A172 (cell line): Measurements from ENCODE around the gene STK11IP. TPM values are rescaled to one million over a fixed set of nuclear protein-coding genes. Genes with fewer than 3 reads are reported as not detected.

Experiments
- DNase-seq: peaks from one replicate; pipeline ENCODE4 v3.0.0-alpha.2; 2015; ENCODE audit warnings: low spot score
- total RNA-seq: library from RNA; depleted of rRNA; stranded (reverse); fragments of >200 nt; shearing (Covaris generic); gene quantifications from 2 replicates; pipeline ENCODE4 v1.2.3, GENCODE V29; 2014

The STK11IP gene
- total RNA-seq, 1 experiment from 2014 or later, result 15.4 TPM

- DNase-seq, result no peak
These were observed 21.6 kb downstream of the STK11IP start for GRCh38 chr2:219619235-219619634.

DNA sequence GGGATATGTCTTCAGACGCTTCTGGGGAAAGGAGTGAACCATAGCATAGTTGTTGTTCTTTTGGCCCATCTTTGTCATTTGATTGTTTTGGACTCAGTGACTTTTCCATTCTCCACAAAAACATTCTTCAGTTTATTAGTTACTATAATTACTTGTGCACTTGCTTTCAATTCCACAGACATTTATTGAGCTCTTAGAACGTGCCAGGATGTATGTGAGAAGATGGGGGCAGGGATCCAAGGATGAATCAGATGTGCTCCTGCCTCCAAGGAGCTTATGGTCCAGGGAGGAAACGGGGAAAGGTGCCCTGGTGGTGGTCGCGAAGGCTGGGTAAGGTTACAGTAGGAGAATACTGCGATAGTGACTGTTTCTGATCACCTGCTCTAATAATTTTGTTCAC lies 22.9 kb downstream of the STK11IP start:
- DNase-seq, result no peak

DNA sequence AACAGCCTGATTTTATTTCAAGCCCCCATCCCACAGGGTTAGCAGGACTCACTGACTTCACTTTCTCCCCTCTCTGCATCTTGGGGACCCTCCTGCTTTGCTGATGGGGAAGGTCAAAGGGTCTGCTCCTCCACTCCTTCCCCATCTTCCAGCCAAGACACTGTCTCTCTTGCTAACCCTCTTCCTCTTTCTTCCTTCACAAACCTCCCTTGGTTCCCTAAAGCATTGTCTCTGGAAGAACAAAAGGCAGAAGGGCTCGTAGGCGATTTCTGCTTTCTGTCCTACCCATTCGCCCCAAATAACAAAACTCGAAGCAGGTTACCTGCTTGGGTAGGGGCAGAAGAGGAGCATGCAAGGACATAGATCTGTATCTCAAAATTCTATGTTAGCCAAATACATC lies 24.3 kb downstream of the STK11IP start:
- no peak for DNase-seq

DNA sequence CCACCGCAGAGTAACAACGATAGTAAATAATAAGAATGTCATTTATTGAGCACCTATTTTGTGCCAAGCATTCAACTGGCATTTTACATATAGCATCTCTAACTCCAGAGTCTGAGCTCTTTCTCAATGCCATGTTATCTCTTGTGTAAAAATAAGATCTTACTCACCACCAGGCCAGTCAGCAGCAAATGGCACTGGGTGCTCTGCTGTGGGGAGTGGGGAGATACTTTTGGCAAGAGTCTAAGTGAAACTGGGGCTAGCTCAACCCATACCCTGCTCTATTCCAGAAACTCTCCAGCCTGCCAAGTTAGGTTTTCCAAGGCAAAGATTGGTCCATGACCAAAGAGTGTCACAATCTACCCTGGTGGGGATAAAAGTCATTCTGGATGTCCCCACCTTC lies 24.8 kb downstream of the STK11IP start:
- no peak for DNase-seq

DNA sequence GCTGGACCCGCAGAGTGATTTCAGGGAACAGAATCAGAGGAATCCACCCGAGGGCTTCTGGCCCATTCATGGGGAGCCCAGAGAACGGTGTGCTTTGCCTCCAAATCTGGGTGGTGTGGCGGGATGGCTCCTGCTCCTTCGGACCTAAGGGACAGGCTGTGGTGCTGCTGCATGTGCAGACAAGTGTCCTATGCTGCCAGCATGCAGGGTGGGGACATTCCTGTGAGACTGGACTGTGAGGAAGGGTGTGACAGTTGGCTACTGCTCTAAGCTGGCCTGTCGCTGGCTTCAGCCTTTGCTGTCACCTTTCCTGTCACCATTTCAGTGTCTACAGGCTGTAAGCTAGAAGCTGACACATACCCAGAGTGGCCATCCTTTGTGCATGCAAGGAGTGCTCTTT lies 26.9 kb downstream of the STK11IP start:
- no peak for DNase-seq

DNA sequence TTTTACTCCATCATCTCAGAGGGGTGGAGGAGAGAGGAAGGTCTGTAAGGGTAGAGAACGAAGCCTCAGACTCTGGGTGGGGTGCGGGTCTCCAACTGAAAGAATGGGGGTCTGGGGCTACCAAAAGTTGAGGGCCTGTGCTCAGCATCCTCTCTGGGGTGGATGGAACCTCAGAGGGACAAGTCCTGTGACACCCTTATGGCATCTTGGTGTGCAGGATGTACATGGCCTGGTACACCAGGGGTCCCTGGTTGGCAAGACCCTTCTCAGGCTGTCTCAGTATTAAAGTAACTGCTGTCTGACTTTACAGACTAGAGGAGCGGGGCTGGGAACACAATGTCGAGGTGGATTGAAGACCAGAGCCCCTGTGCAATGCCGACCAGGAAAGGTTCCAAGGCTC lies 27.5 kb downstream of the STK11IP start:
- DNase-seq, result no peak

GRCh38 chr2:219626540-219626939 lies 28.9 kb downstream of the STK11IP start:
- DNase-seq, result no peak

GRCh38 chr2:219627103-219628100 lies 29.7 kb downstream of the STK11IP start, which contains the start of gene SLC4A3:
TSS of gene SLC4A3 (plus strand) at chr2:219627630. CDS start at chr2:219627993, 363 bp downstream.
- DNase-seq, result no peak

DNA sequence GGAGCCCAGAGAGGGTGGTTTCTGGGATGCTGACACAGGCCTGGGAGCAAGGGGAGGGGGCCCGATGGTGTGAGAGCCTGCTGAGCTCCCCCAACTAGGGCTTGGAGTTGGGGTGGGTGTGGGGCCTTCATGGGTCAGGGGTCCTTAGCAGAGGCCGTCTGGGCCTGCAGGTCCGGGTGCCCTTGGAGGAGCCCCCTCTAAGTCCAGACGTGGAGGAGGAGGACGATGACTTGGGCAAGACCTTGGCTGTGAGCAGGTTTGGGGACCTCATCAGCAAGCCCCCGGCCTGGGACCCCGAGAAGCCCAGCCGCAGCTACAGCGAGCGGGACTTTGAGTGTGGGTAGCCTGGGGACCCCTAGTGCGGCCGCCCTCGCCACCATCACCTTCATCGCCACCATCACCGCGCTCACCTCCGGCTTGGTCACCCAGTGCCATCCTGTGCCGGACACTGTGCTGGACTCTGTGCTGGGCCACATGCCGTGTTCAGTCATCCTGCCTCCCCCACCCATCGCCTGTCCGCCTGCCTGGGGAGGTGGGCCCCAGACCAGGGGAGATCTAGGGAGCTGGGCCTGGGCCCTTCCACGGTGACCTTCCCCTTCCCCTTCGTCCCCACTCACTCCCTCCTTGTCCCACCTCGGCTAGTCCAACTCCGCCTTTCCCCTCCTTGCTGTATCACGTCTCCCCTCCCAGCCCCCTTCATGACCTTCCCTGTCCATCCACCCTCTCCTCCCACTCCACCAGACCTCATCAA lies 30.8 kb downstream of the STK11IP start:
- DNase-seq, result no peak

DNA sequence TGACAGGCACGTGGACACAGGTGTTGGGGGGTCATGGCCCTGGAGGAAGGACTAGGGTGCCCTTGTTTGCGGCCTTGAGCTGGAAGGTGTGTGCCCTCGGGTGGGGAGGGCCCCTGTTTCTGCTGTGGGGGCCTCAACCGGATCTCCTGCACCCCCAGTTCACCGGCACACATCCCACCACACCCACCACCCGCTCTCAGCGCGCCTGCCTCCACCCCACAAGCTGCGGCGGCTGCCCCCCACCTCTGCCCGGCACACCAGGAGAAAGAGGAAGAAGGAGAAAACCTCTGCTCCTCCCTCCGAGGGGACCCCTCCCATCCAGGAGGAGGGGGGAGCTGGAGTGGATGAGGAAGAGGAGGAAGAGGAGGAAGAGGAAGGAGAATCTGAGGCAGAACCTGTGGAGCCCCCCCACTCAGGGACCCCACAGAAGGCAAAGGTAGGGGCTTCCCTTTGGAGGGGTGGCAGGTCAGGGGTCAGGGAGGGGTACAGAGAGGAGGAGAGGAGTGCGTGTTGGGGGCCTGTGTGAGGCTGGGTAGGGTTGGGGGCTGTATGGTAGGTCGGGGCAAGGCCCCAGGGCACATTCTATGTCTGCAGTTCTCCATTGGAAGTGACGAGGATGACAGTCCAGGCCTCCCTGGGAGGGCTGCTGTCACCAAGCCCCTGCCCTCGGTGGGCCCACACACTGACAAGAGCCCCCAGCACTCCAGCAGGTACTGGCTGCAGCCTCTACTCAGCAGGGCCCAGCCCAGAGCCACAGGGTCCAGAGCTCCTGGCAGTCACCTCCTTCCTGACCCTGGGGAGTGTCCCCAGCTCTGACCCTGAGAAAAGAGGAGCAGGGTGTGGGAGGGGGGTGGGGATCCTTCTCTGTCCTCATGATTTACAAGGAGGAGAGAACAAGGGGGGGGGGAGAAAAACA lies 31.6 kb downstream of the STK11IP start:
- DNase-seq, result no peak

DNA sequence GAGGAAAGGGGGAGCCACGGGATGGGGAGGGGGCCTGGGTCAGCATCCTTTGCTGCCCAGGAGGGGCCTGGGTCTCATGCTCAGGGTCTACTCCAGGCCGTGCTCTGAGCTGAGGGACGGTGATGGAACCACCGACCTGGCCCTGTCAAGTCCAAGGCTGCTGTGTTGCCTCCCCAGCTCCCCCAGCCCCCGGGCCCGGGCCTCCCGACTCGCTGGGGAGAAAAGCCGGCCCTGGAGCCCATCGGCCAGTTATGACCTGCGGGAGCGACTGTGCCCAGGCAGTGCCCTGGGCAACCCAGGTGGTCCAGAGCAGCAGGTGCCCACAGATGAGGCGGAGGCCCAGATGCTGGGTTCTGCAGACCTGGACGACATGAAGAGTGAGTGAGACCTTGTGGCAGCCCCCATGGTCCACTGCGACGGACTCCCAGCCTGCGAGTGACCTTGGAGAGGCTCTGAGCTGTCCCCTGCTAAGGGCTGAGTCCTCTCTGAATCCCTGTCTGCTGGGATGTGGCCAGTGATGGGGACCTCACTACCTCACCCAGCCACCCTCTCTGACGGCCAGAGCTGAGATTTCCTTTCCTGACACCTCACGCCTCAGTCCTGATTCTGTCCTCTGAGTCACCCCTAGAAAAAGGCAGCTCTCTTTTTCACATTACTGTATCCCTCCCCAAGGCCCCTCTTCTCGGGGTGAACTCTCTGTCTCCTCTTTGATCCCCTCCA lies 32.5 kb downstream of the STK11IP start:
- DNase-seq, result no peak

- no peak for DNase-seq
These were observed 33.2 kb downstream of the STK11IP start for GRCh38 chr2:219630770-219631405.

- DNase-seq, result no peak
These were observed 33.8 kb downstream of the STK11IP start for GRCh38 chr2:219631406-219631891.

- no peak for DNase-seq
These were observed 34.5 kb downstream of the STK11IP start for GRCh38 chr2:219631904-219632759.

- no peak for DNase-seq
These were observed 35.1 kb downstream of the STK11IP start for GRCh38 chr2:219632760-219633105.

DNA sequence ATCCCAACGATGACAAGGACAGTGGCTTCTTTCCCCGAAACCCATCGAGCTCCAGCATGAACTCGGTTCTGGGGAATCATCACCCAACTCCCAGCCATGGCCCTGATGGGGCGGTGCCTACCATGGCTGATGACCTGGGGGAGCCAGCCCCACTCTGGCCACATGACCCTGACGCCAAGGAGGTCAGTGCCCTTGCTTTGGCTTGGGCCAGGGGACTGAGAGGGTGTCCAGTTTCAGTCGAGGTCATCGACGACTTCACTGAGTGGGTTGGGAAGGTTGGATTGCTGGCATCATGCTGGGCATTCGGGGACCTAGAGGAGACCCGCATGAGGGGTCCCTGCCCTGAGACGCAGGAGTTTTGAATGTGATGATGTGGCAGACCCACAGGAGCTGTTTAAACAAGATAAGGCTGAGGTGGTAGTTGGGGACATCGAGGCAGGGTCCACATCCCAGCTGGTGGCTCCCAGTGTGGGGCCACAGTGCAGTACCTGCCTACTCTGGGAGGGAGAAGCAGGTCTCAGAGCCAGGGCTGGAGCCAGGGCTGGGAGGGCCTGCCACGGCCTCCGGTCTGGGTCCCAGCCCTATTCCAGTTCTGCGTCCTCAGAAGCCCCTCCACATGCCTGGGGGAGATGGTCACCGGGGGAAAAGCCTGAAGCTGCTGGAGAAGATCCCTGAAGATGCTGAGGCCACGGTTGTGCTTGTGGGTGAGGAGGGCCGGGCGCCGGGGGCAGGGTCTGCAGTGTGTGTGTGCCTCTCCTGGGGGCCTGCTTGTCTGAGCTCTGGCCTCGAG lies 35.8 kb downstream of the STK11IP start:
- no peak for DNase-seq

DNA sequence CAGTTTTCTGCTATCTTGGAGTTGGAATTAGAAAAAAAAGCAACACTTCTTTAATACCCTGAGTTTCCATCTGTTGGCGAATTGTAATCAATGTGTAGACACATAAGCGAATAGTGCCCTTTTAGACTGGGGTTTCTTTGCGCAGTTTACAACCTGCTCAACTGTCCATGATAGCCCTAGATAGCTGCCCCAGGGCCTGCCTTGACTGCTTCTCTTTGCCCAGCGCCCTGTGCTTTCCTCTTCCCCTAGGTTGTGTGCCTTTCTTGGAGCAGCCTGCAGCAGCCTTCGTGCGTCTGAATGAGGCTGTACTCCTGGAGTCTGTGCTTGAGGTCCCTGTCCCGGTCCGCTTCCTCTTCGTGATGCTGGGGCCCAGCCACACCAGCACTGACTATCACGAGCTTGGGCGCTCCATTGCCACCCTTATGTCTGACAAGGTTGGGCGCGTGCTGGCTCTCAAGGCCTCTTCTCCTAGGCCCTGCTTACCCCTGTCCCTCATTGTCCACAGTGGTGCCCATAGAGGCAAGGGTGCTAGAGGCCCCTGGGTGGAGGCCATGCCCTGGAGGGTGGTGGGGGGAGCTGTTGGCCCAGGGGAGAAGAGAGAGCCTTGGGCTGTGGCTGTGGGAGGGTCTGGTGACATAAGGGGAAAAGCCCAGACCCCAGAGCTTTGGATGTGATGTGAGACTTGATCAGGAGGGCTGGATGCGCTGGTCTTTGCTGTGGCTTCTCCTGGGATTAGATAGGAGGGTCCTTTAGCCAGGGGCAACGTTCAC lies 36.7 kb downstream of the STK11IP start:
- DNase-seq, result no peak
